HEK293 (cell line): ENCODE results near the gene NKAIN4.

Experiments
- ATF2 ChIP-seq: fragments of 450-650 bp; formaldehyde crosslinking; IDR thresholded peaks from 2 replicates; pipeline ENCODE4 v1.5.1; 2016; ENCODE audit warnings: missing biosample characterization, missing genetic modification characterization, low read depth
- CTCF ChIP-seq: fragments of 450-650 bp; formaldehyde crosslinking; IDR thresholded peaks from 2 replicates; pipeline ENCODE4 v1.5.1; 2016; ENCODE audit warnings: missing biosample characterization, missing genetic modification characterization
- MYNN ChIP-seq: fragments of 450-650 bp; formaldehyde crosslinking; IDR thresholded peaks from 2 replicates; pipeline ENCODE4 v1.5.1; 2016; ENCODE audit warnings: missing biosample characterization, missing genetic modification characterization, borderline replicate concordance
- PRDM10 ChIP-seq: fragments of 450-650 bp; formaldehyde crosslinking; IDR thresholded peaks from 2 replicates; pipeline ENCODE4 v1.5.1; 2016; ENCODE audit warnings: missing biosample characterization, missing genetic modification characterization
- SCRT1 ChIP-seq: fragments of 450-650 bp; formaldehyde crosslinking; IDR thresholded peaks from 2 replicates; pipeline ENCODE4 v1.5.1; 2016; ENCODE audit warnings: missing biosample characterization, missing genetic modification characterization, borderline replicate concordance
- ZBTB17 ChIP-seq: fragments of 450-650 bp; formaldehyde crosslinking; IDR thresholded peaks from 2 replicates; pipeline ENCODE4 v1.5.1; 2016; ENCODE audit warnings: missing biosample characterization, missing genetic modification characterization
- ZIC2 ChIP-seq: fragments of 450-650 bp; formaldehyde crosslinking; IDR thresholded peaks from 2 replicates; pipeline ENCODE4 v1.5.1; 2016; ENCODE audit warnings: missing biosample characterization, missing genetic modification characterization
- ZNF398 ChIP-seq: fragments of 450-650 bp; formaldehyde crosslinking; IDR thresholded peaks from 2 replicates; pipeline ENCODE4 v1.5.1; 2017; ENCODE audit warnings: missing biosample characterization, missing genetic modification characterization
- ZNF416 ChIP-seq: fragments of 450-650 bp; formaldehyde crosslinking; IDR thresholded peaks from 2 replicates; pipeline ENCODE4 v1.5.1; 2016; ENCODE audit warnings: missing biosample characterization, missing genetic modification characterization
- ZNF423 ChIP-seq: fragments of 450-650 bp; formaldehyde crosslinking; IDR thresholded peaks from 2 replicates; pipeline ENCODE4 v1.5.1; 2016; ENCODE audit warnings: missing biosample characterization, missing genetic modification characterization
- ZNF513 ChIP-seq: fragments of 450-650 bp; IDR thresholded peaks from 2 replicates; pipeline ENCODE4 v1.5.1; 2018; ENCODE audit warnings: missing biosample characterization, missing genetic modification characterization
- ZNF785 ChIP-seq: fragments of 450-650 bp; formaldehyde crosslinking; IDR thresholded peaks from 2 replicates; pipeline ENCODE4 v1.5.1; 2016; ENCODE audit warnings: missing biosample characterization, missing genetic modification characterization

- no peak for TF ChIP-seq ZIC2 (tag by site-specific recombination)
- no peak for TF ChIP-seq ATF2 (tag by site-specific recombination)
- TF ChIP-seq ZNF785 (tag by site-specific recombination) = no peak
- no peak for TF ChIP-seq SCRT1 (tag by site-specific recombination)
- no peak for TF ChIP-seq ZBTB17 (tag by site-specific recombination)
- no peak for TF ChIP-seq CTCF
- TF ChIP-seq ZNF423 (tag by site-specific recombination) = no peak
- TF ChIP-seq ZNF398 (tag by site-specific recombination) = no peak
- no peak for TF ChIP-seq ZNF416 (tag by site-specific recombination)
- TF ChIP-seq ZNF513 (tag by site-specific recombination) = no peak
- TF ChIP-seq PRDM10 (tag by site-specific recombination) = no peak
- no peak for TF ChIP-seq MYNN
These were observed 28.0 kb downstream of the NKAIN4 start for GRCh38 chr20:63226042-63226943.
